Stimulated activated CD4-positive, alpha-beta T cell treated with anti-CD3 and anti-CD28 coated beads, Interleukin-12 subunit alpha, Interleukin-12 subunit beta, amount 100 ng/mL, for 48 hours (primary cell): ENCODE data around the gene MYH6.

Source experiments
- DNase-seq, 3 donors: peaks; one replicate each; pipeline ENCODE4 v3.0.0-alpha.2; 2020; ENCODE audit warnings: low read depth in 2 of 3, low spot score in 1 of 3

Gene MYH6

DNA sequence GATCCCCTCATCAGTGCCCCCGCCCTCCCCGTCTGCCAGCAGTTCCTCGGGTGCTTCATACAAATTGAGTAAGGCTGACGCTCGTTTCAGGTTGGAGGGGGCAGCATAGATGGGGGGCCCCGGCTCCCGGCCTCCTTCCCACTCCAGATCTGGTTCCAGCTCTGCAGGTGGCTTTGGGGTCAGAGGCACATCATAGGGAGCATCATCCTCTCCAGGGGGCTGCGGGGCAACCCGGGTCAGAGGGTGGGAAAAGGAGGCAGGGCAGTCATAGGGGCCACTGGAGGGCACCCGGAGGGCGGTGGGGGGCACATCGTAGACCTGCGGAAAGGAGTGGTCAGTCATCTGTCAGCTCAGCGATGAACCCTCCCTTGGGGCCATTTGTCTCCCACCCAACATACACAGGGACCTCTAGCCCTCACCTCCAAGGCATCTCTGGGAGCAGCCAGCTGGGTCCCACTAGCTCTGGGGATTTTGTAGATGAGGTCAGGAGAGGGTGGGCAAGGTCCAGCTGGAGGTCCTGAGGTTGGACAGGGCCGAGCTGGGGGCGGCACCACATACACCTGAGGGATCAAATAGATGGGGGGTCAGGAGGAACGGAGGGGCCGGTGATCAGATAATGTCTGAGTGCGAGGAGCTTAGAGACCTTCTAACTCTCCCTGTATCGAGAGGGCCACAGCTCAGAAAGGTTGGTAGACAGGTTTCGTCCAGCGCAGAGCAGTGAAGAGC, 48.2 kb downstream of the MYH6 start:
- no peak for DNase-seq

DNA sequence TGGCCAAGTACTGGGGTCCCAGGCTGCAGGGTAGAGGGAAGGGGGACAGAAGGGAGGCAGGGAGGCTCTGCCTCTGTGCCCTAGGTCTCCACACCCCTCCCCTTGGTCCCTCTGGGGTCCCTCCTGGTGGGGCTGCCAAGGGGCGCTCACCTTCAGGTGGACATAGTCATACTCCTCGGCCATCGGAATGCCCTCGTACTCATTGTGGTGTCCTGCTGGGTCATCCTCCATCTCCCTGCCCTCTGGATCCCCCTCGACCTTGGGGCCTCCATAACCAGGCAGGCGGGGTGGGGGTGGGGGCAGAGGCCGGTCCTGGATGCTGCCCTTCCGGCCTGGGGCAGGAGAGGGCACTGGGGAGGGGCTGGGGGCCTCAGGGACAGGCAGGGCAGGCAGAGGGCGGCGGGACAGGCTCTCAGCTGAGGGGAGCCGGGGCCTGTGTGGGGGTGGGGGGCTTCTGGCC, 48.9 kb downstream of the MYH6 start:
- no peak for DNase-seq

- DNase-seq = no peak
Measured at GRCh38 chr14:23358553-23359166, 49.4 kb downstream of the MYH6 start.

DNA sequence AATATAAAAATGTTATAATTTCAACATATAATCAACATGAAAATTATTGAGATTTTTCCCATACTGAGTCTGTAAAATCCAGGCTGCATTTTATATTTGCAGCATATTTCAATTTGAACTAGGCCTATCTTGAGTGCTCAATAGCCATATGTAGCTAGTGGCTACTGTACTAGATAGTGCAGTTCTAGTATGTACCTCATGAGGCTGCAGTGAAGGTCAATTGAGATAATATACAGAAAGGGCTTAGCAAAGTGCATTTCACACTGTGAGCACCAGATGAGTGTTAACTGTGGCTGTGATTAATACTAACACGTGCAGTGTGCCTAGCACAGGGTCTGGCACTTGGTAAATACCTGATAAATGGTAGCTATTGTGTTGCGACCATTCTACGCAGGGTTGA, 50.0 kb downstream of the MYH6 start:
- no peak for DNase-seq

GRCh38 chr14:23357261-23357660, 50.8 kb downstream of the MYH6 start:
- DNase-seq = no peak

- DNase-seq = no peak
Measured at GRCh38 chr14:23356662-23357061, 51.4 kb downstream of the MYH6 start.

- no peak for DNase-seq
Measured at GRCh38 chr14:23355871-23356435, 52.1 kb downstream of the MYH6 start.

GRCh38 chr14:23354990-23355389, 53.1 kb downstream of the MYH6 start:
- no peak for DNase-seq

GRCh38 chr14:23353433-23353780, 54.7 kb downstream of the MYH6 start:
- no peak for DNase-seq

DNA sequence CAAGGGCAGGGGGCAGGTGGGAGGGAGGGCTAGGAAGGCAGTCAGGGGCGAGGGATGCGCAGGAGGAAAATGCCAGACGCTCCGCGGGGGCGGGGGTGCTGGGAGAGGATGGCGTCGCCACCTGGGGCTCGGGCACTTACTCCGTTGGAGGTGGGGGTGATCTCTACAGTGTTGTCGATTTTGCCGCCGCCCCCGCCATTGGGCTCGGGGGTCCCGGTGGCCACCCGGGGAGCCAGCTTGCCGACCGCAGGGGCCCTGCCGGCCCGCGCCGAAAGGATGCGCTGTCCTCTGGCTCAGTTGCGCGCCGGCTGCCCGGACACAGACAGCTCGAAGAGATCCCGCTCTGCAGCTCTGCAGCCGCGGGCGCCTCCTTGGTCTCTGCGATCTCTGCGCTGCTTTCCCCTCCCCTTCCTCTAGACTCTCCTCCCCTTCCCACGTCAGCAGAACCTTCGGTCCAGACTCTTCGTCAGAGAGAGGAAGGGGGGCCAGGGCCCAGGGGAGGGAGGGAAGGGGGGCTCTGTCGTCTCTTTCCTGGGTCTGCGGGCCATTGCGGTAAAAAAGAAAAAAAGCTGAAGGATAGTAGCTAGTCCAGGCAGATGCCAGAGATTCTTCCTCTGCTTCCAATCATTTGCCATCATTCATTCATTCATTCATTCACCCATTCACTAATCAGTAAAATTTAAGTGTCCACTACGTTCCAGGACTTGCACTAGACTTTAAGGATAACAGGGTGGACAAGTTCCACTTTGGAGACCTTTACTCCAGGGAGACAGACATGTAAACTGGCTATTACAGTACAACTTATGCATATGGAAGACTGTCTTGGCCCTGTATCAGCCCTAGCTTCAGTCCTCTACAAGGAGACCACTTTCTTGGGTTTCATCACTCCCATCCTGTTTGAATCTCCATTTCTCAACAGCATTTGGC, 55.3 kb downstream of the MYH6 start, which contains the start of gene SLC22A17:
SLC22A17 (minus strand) TSS at position 382 of the 927 bp plus-strand sequence.
- peak; percentile 20 to 40 (median 21) for DNase-seq

- DNase-seq = no peak
Measured at GRCh38 chr14:23351681-23352505, 56.2 kb downstream of the MYH6 start.

DNA sequence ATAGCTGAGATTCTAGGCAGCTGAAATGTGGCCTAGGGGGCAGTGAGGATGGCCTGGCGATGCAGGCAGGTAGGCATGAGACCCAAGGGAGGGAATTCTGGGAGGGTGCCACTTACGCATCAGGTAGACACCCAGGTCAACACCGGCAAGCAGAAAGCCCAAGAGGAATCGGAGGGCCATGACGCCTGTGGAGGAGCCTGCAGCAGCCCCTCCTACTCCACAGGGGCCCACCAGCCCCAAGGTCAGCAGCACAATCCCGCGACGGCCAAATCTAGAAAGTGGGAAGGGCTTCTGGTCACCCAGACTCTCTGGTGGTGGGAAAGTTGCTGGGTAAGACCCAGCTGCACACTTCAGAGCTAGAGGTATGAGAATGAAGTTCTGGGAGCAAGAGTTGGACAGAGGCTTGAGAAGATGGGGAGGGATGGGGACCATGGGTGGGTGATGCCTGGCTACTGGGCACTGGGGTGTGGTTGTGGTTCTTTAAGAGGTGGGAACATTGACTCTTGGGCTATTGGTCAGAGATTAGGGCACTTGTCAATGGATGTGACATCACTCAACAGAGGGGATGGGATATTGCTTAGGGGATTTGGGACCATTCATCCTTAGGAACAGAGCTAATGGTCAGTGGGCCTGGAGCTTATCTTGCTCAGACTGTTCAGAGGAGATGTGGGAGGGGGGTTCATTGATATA, 58.8 kb downstream of the MYH6 start:
- no peak for DNase-seq

DNA sequence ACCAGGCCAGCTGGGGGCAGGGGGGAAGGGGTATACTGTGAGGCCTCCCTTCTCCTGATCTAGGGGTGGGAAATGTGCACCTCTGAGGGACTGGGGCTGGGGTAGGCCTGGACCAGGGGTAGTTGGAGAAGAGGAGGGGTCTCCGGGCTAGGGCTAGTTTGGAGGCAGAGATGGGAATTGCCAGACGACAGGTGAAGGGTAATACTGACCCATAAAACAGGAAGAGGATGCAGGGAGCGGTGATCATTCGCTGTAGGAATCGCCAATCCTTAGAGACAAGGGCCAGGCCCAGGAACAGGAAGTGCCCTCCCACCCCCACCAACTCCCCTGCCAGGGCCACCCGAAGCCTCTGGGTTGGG, 59.8 kb downstream of the MYH6 start:
- no peak for DNase-seq

DNA sequence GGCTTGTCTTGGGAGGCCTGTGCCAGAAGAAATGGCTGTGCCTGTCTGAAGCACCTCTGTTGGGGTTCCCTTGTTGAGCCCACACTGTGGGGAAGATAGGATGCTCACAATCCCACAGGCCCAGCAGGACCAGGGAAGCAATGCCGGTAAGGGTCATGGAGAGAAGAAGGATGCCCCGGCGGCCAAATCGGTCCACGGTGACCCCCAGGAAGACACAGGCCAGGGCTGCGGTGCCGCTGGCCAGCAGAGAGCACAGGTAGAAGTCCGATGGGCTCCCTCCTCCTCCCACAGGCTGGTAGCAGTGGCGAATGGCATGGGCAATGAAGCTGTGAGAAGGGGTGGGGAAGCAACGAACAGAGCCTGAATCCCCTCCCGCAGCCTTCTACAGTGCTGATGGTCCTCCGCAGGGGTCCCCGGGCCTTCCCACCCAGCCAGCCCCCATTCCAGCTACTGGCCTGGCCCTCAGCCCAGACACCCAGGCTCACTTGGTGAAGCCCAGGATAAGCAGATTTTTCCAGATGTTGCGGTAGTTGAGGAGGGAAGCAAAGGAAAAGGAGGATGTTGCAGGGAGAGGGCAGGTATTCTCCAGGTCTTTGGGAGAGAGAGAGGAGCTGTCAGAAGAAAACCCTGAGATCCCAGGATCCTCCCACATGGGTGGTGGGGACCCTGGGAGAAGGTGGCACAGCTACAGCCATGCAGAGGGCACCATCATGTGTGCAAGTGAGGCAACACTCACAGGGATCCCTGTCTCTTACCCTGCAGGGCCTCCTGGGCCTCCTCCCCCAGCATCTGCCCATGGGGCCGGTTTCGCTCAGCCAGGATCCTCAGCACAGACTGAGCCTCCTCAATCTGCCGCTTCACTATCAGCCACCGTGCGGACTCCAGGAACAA, 60.4 kb downstream of the MYH6 start:
- DNase-seq = no peak

- DNase-seq = no peak
Measured at GRCh38 chr14:23346693-23347405, 61.2 kb downstream of the MYH6 start.

DNA sequence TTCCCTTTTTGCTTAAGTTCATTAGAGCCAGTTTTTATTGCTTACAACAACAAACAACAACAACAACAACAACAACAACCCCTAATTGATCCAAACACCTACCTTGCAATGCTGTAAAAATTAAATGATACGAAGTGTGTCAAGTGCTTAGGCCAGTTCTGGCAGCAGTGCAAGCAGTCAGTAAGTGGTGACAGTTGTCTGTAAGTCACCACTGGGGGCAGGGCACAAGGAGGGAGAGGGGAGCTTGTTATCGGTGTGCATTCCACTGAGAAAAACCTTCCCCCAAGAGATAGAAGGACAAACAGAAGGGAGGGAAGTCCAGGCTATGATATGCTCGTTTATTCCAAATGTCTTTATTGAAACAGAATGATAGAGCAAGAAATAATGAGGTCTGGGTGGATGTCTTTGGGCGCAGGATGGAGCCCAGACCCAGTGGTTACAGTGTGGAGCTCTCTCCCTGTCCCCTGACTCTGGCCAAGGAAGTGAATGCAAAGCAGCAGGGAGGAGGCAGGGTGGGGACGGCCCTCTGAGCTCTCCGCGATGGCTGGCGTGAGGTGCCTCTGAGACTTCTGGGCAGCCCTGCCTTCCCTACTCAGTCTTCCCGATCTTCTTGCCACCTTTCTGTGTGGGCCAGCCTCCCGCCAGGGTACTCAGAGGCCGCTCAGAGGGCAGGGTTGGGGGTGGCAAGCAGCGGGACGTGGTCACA, 61.9 kb downstream of the MYH6 start:
- no peak for DNase-seq

GRCh38 chr14:23344481-23344880, 63.6 kb downstream of the MYH6 start:
- no peak for DNase-seq
